ENCODE measurements around the gene CFAP100. TPM values are rescaled to one million over a fixed set of nuclear protein-coding genes. Genes with fewer than 3 reads are reported as not detected.
A peak's percentile ranks its signal among the peaks of the same experiment; 100 is the strongest.

CFAP100 gene
- total RNA-seq, 1 donor from 2014 or later: not detected

- no peak for DNase-seq (ENCODE audit: low spot score)
- Mint-ChIP-seq H3K4me1 (peaks cover 22% of the 10 kb centered on the region), H3K27ac (peak overlapping the region; percentile 21), H3K36me3 (no peaks in the 10 kb centered on the region), H3K4me3 (peak overlapping the region; percentile 32), H3K27me3 (ENCODE audit: insufficient read depth, low read depth) (peaks cover 6% of the 10 kb centered on the region), H3K9me3 (no peaks in the 10 kb centered on the region)
- Histone ChIP-seq H3K4me3 (no peak overlapping the region), H3K9ac (no peak overlapping the region), H3K79me2 (ENCODE audit: low read depth) (no peaks in the 10 kb centered on the region), H3F3A (ENCODE audit: low read depth) (peaks cover 6% of the 10 kb centered on the region), H4K20me1 (ENCODE audit: low read depth) (no peaks in the 10 kb centered on the region), H3K4me2 (no peak overlapping the region), H3K4me1 (peaks cover 14% of the 10 kb centered on the region), H3K36me3 (no peaks in the 10 kb centered on the region), H3K27ac (no peak overlapping the region), H2AFZ (replicated peaks) (no peak overlapping the region), H3K27me3 (peaks cover 71% of the 10 kb centered on the region), H3K9me3 (ENCODE audit: low read depth) (no peaks in the 10 kb centered on the region)
- TF ChIP-seq EZH2 (IDR thresholded peaks at IDR 0.05): no peak
- TF ChIP-seq EZH2phosphoT487 (IDR thresholded peaks at IDR 0.05): no peak
- no peak for TF ChIP-seq CTCF (IDR thresholded peaks at IDR 0.05)
Observed at GRCh38 chr3:126393563-126393962, 1.1 kb upstream of the CFAP100 start.

GRCh38 chr3:126394977-126395321 lies 240 bp downstream of the CFAP100 start:
- peaks cover 6% of the 10 kb centered on the region for H3K27me3 Mint-ChIP-seq (ENCODE audit: insufficient read depth, low read depth)
- Histone ChIP-seq H3K27ac (no peak overlapping the region), H3K4me3 (peak overlapping the region; percentile 45), H4K20me1 (ENCODE audit: low read depth) (no peaks in the 10 kb centered on the region), H3K4me2 (peak overlapping the region; percentile 86), H3K36me3 (no peaks in the 10 kb centered on the region), H3K4me1 (peaks cover 14% of the 10 kb centered on the region), H3K79me2 (ENCODE audit: low read depth) (no peaks in the 10 kb centered on the region), H3K9ac (no peak overlapping the region), H3K9me3 (ENCODE audit: low read depth) (no peaks in the 10 kb centered on the region), H3F3A (ENCODE audit: low read depth) (peaks cover 6% of the 10 kb centered on the region), H2AFZ (replicated peaks) (peak overlapping the region; percentile 91), H3K27me3 (peaks cover 61% of the 10 kb centered on the region)
- no peaks in the 10 kb centered on the region for H3K9me3 Mint-ChIP-seq
- peak overlapping the region; percentile 78 for H3K4me3 Mint-ChIP-seq
- TF ChIP-seq EZH2phosphoT487 (IDR thresholded peaks at IDR 0.05): no peak
- no peak for TF ChIP-seq EZH2 (IDR thresholded peaks at IDR 0.05)
- TF ChIP-seq CTCF (IDR thresholded peaks at IDR 0.05): peak; percentile 9
- DNase-seq (ENCODE audit: low spot score): no peak
- peaks cover 18% of the 10 kb centered on the region for H3K4me1 Mint-ChIP-seq
- H3K36me3 Mint-ChIP-seq: peaks cover 2% of the 10 kb centered on the region
- H3K27ac Mint-ChIP-seq: no peak overlapping the region

- no peaks in the 10 kb centered on the region for H3K9me3 ChIP-seq (ENCODE audit: low read depth)
- H3K27ac ChIP-seq: no peak overlapping the region
- no peak overlapping the region for H3K27ac Mint-ChIP-seq
- peaks cover 3% of the 10 kb centered on the region for H3K36me3 Mint-ChIP-seq
- no peak for TF ChIP-seq CTCF (IDR thresholded peaks at IDR 0.05)
- no peaks in the 10 kb centered on the region for H4K20me1 ChIP-seq (ENCODE audit: low read depth)
- no peak overlapping the region for H3K4me3 Mint-ChIP-seq
- no peak overlapping the region for H3K4me3 ChIP-seq
- DNase-seq (ENCODE audit: low spot score): no peak
- peaks cover 52% of the 10 kb centered on the region for H3K27me3 ChIP-seq
- no peaks in the 10 kb centered on the region for H3K36me3 ChIP-seq
- H3K4me1 ChIP-seq: peaks cover 14% of the 10 kb centered on the region
- H3K4me2 ChIP-seq: no peak overlapping the region
- peaks cover 7% of the 10 kb centered on the region for H3K27me3 Mint-ChIP-seq (ENCODE audit: insufficient read depth, low read depth)
- H3K9ac ChIP-seq: no peak overlapping the region
- H2AFZ ChIP-seq (replicated peaks): no peak overlapping the region
- H3K4me1 Mint-ChIP-seq: peaks cover 18% of the 10 kb centered on the region
- H3K9me3 Mint-ChIP-seq: no peaks in the 10 kb centered on the region
- H3F3A ChIP-seq (ENCODE audit: low read depth): peaks cover 6% of the 10 kb centered on the region
- no peaks in the 10 kb centered on the region for H3K79me2 ChIP-seq (ENCODE audit: low read depth)
Observed at GRCh38 chr3:126395846-126396513, 1.3 kb downstream of the CFAP100 start.

Measured in neural progenitor cell (in vitro differentiated cells).